Glutamatergic neuron (in vitro differentiated cells): ENCODE measurements around the gene APOA1. TPM values are rescaled to one million over a fixed set of nuclear protein-coding genes. Genes with fewer than 3 reads are reported as not detected.

ENCODE experiments used
- DNase-seq: peaks from one replicate; pipeline ENCODE4 v3.0.0; 2022
- H3K27ac Mint-ChIP-seq: one replicate; pipeline ENCODE4 v1.8.0; 2020; ENCODE audit warnings: mild to moderate bottlenecking, mixed read lengths, inconsistent platforms; ENCODE audit not compliant: unreplicated experiment
- H3K27me3 Mint-ChIP-seq: one replicate; pipeline ENCODE4 v1.8.0; 2020; ENCODE audit warnings: mild to moderate bottlenecking, moderate library complexity, mixed read lengths, inconsistent platforms; ENCODE audit not compliant: unreplicated experiment
- H3K36me3 Mint-ChIP-seq: one replicate; pipeline ENCODE4 v1.8.0; 2020; ENCODE audit warnings: mild to moderate bottlenecking, mixed read lengths, inconsistent platforms; ENCODE audit not compliant: unreplicated experiment
- H3K4me1 Mint-ChIP-seq: one replicate; pipeline ENCODE4 v1.8.0; 2020; ENCODE audit warnings: mild to moderate bottlenecking, low read depth, mixed read lengths, inconsistent platforms; ENCODE audit not compliant: unreplicated experiment
- H3K4me3 Mint-ChIP-seq: one replicate; pipeline ENCODE4 v1.8.0; 2020; ENCODE audit warnings: mild to moderate bottlenecking, mixed read lengths, inconsistent platforms; ENCODE audit not compliant: unreplicated experiment
- H3K9me3 Mint-ChIP-seq: one replicate; pipeline ENCODE4 v1.8.0; 2020; ENCODE audit warnings: mild to moderate bottlenecking, moderate library complexity, mixed read lengths, inconsistent platforms; ENCODE audit not compliant: unreplicated experiment
- CTCF ChIP-seq: fragments of 200-600 bp; sonication (generic); IDR thresholded peaks from one replicate; pipeline ENCODE4 v1.5.0; 2021; ENCODE audit not compliant: partially characterized antibody, unreplicated experiment
- total RNA-seq: library from RNA; stranded (reverse); fragmentation: NEBNext Ultra II Directional; extraction: Animal tissue kit (Norgen Biotek cat#: 25700); gene quantifications from one replicate; pipeline ENCODE4 v1.2.1, GENCODE V29; 2021; ENCODE audit not compliant: unreplicated experiment

APOA1 gene
- total RNA-seq, 1 donor from 2014 or later, result not detected

- Mint-ChIP-seq H3K27me3 (peaks cover 3% of the 10 kb centered on the region), H3K27ac (no peak overlapping the region), H3K4me3 (no peak overlapping the region), H3K36me3 (no peaks in the 10 kb centered on the region), H3K9me3 (no peaks in the 10 kb centered on the region), H3K4me1 (no peaks in the 10 kb centered on the region)
- no peak for DNase-seq
- TF ChIP-seq CTCF, result no peak
Observed at GRCh38 chr11:116849486-116849885, 12.1 kb upstream of the APOA1 start.

GRCh38 chr11:116849060-116849459 is 11.6 kb upstream of the APOA1 start:
- DNase-seq, result no peak
- Mint-ChIP-seq H3K27ac (no peak overlapping the region), H3K4me3 (no peak overlapping the region), H3K9me3 (no peaks in the 10 kb centered on the region), H3K27me3 (peaks cover 3% of the 10 kb centered on the region), H3K36me3 (no peaks in the 10 kb centered on the region), H3K4me1 (no peaks in the 10 kb centered on the region)
- no peak for TF ChIP-seq CTCF

- Mint-ChIP-seq H3K27me3 (peaks cover 3% of the 10 kb centered on the region), H3K4me1 (no peaks in the 10 kb centered on the region), H3K27ac (no peak overlapping the region), H3K4me3 (no peak overlapping the region), H3K9me3 (no peaks in the 10 kb centered on the region), H3K36me3 (no peaks in the 10 kb centered on the region)
- TF ChIP-seq CTCF, result no peak
- DNase-seq, result no peak
Observed at GRCh38 chr11:116847612-116848011, 10.2 kb upstream of the APOA1 start.

GRCh38 chr11:116844722-116845121 is 7.3 kb upstream of the APOA1 start:
- no peaks in the 10 kb centered on the region for H3K36me3 Mint-ChIP-seq
- peaks cover 3% of the 10 kb centered on the region for H3K27me3 Mint-ChIP-seq
- no peak overlapping the region for H3K27ac Mint-ChIP-seq
- no peak for TF ChIP-seq CTCF
- no peaks in the 10 kb centered on the region for H3K9me3 Mint-ChIP-seq
- H3K4me1 Mint-ChIP-seq, result no peaks in the 10 kb centered on the region
- no peak overlapping the region for H3K4me3 Mint-ChIP-seq
- no peak for DNase-seq

- TF ChIP-seq CTCF, result no peak
- Mint-ChIP-seq H3K27ac (no peak overlapping the region), H3K4me3 (no peak overlapping the region), H3K4me1 (no peaks in the 10 kb centered on the region), H3K27me3 (peaks cover 3% of the 10 kb centered on the region), H3K9me3 (no peaks in the 10 kb centered on the region), H3K36me3 (no peaks in the 10 kb centered on the region)
- no peak for DNase-seq
Observed at GRCh38 chr11:116843661-116844060, 6.2 kb upstream of the APOA1 start.
